Loucy (cell line): ENCODE data around the gene NHLH2.

ENCODE experiments used
- H2AFZ ChIP-seq: fragments of 200-600 bp; sonication (generic); 2 replicates; pipeline ENCODE4 v1.6.0; 2016; ENCODE audit warnings: antibody characterized with exemption, mild to moderate bottlenecking, low read length, moderate library complexity
- H3F3A ChIP-seq: fragments of 200-600 bp; 2 replicates; pipeline ENCODE4 v1.6.0; 2016; ENCODE audit warnings: antibody characterized with exemption, low read depth, mild to moderate bottlenecking
- H3K27me3 ChIP-seq: fragments of 200-600 bp; sonication (generic); 2 replicates; pipeline ENCODE4 v1.6.1; 2014; ENCODE audit warnings: low read length, mild to moderate bottlenecking; ENCODE audit not compliant: insufficient read depth, poor library complexity, severe bottlenecking
- H3K36me3 ChIP-seq: fragments of 200-600 bp; sonication (generic); 2 replicates; pipeline ENCODE4 v1.6.1; 2016; ENCODE audit warnings: low read length; ENCODE audit not compliant: insufficient read depth
- H3K4me1 ChIP-seq: fragments of 200-600 bp; sonication (generic); 2 replicates; pipeline ENCODE4 v1.5.1; 2014; ENCODE audit warnings: low read length, mild to moderate bottlenecking; ENCODE audit not compliant: insufficient read depth, poor library complexity, severe bottlenecking
- H3K4me2 ChIP-seq: fragments of 200-600 bp; sonication (generic); 2 replicates; pipeline ENCODE4 v1.6.0; 2014; ENCODE audit warnings: antibody characterized with exemption, low read length, low read depth, mild to moderate bottlenecking; ENCODE audit not compliant: poor library complexity, severe bottlenecking
- H3K4me3 ChIP-seq: fragments of 200-600 bp; sonication (generic); 2 replicates; pipeline ENCODE4 v1.5.1; 2014; ENCODE audit warnings: low read length, mild to moderate bottlenecking, mixed read lengths; ENCODE audit not compliant: poor library complexity, severe bottlenecking
- H3K79me2 ChIP-seq: fragments of 200-600 bp; sonication (generic); 2 replicates; pipeline ENCODE4 v1.6.1; 2014; ENCODE audit warnings: low read length; ENCODE audit not compliant: insufficient read depth
- H3K9ac ChIP-seq: fragments of 200-600 bp; sonication (generic); 2 replicates; pipeline ENCODE4 v1.6.0; 2014; ENCODE audit warnings: mild to moderate bottlenecking, low read depth, low read length, moderate library complexity; ENCODE audit not compliant: poor library complexity, severe bottlenecking
- H3K9me2 ChIP-seq: fragments of 200-600 bp; sonication (generic); replicated peaks from 2 replicates; pipeline ENCODE4 v1.6.1; 2016; ENCODE audit warnings: low read depth, low read length, mixed read lengths
- H3K9me3 ChIP-seq: fragments of 200-600 bp; sonication (generic); 2 replicates; pipeline ENCODE4 v1.6.1; 2014; ENCODE audit warnings: mild to moderate bottlenecking, antibody characterized with exemption, low read length, low read depth; ENCODE audit not compliant: insufficient read depth
- H4K20me1 ChIP-seq: fragments of 200-600 bp; sonication (generic); 2 replicates; pipeline ENCODE4 v1.6.0; 2014; ENCODE audit warnings: antibody characterized with exemption, low read length, mild to moderate bottlenecking; ENCODE audit not compliant: insufficient read depth, poor library complexity, severe bottlenecking
- EZH2phosphoT487 ChIP-seq: fragments of 200-600 bp; IDR thresholded peaks from 2 replicates; pipeline ENCODE4 v1.6.1; 2018; ENCODE audit warnings: antibody characterized with exemption, mild to moderate bottlenecking, moderate library complexity, borderline replicate concordance
- TF ChIP-seq, protein P1 (sequence below): fragments of 200-600 bp; sonication (generic); conservative IDR thresholded peaks from 2 replicates; pipeline ENCODE4 v1.5.1; 2014; ENCODE audit warnings: mild to moderate bottlenecking, antibody characterized with exemption, low read length

Gene NHLH2

DNA sequence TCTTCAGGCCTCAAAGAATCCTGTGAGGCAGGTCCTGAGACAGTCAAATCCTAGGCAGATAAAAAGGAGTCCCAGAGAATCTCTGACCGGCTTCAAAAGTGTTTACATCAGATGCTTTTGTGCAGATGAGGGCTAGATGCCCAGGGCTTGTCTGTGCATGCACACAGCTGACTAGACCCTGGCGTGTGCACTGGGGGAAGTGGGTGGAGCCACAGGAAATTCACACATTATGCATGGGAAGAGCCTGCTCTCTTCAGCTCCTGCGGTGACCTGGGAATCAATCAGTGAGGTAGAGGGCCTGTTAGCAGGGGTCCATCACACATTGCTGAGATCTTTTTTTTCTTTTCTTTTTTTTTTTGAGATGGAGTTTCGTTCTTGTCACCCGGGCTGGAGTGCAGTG lies 36.6 kb upstream of the NHLH2 start:
- peak overlapping the region; percentile 45; the same call in 1 of the 2 replicates for H2AFZ ChIP-seq

GRCh38 chr1:115874904-115875303 lies 34.0 kb upstream of the NHLH2 start:
- TF ChIP-seq EZH2phosphoT487 = no peak
- TF ChIP-seq, protein P1, sequence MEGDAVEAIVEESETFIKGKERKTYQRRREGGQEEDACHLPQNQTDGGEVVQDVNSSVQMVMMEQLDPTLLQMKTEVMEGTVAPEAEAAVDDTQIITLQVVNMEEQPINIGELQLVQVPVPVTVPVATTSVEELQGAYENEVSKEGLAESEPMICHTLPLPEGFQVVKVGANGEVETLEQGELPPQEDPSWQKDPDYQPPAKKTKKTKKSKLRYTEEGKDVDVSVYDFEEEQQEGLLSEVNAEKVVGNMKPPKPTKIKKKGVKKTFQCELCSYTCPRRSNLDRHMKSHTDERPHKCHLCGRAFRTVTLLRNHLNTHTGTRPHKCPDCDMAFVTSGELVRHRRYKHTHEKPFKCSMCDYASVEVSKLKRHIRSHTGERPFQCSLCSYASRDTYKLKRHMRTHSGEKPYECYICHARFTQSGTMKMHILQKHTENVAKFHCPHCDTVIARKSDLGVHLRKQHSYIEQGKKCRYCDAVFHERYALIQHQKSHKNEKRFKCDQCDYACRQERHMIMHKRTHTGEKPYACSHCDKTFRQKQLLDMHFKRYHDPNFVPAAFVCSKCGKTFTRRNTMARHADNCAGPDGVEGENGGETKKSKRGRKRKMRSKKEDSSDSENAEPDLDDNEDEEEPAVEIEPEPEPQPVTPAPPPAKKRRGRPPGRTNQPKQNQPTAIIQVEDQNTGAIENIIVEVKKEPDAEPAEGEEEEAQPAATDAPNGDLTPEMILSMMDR = no peak
- Histone ChIP-seq H3K9me2 (no peaks in the 10 kb centered on the region), H4K20me1 (no peaks in the 10 kb centered on the region), H2AFZ (no peak overlapping the region), H3K27me3 (no peaks in the 10 kb centered on the region), H3K4me3 (no peak overlapping the region), H3K36me3 (no peaks in the 10 kb centered on the region), H3K79me2 (no peaks in the 10 kb centered on the region), H3K4me1 (no peaks in the 10 kb centered on the region), H3F3A (no peaks in the 10 kb centered on the region), H3K9me3 (no peaks in the 10 kb centered on the region), H3K4me2 (no peak overlapping the region), H3K9ac (no peak overlapping the region)

More for the DNA sequence above, 36.6 kb upstream of the NHLH2 start:
- H3K9ac ChIP-seq = peak overlapping the region; percentile 64
- no peak overlapping the region for H3K4me2 ChIP-seq
- no peak overlapping the region for H3K4me3 ChIP-seq
- no peaks in the 10 kb centered on the region for H3K9me3 ChIP-seq
- no peaks in the 10 kb centered on the region for H3K4me1 ChIP-seq
- no peaks in the 10 kb centered on the region for H3K9me2 ChIP-seq
- no peaks in the 10 kb centered on the region for H3K36me3 ChIP-seq
- no peaks in the 10 kb centered on the region for H3K79me2 ChIP-seq
- no peaks in the 10 kb centered on the region for H4K20me1 ChIP-seq
- H3F3A ChIP-seq = no peaks in the 10 kb centered on the region
- TF ChIP-seq, protein P1 = no peak
- no peak for TF ChIP-seq EZH2phosphoT487
- H3K27me3 ChIP-seq = no peaks in the 10 kb centered on the region

DNA sequence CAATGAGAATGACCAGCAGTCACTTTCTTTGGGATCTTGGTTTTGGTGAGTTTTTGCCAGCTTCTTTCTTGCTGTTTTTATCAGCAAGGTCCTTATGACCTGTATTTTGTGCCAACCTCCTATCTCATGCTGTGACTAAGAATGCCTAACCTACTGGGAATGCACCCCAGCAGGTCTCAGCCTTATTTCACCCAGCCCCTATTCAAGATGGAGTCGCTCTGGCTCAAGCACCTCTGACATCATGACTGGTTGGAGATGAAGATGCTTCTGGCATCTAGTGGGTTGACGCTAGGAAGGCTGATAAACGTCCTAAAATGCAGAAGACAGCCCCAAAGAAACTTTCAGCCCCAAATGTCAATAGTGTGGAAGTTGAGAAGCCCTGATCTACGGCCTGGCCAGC lies 33.6 kb upstream of the NHLH2 start:
- TF ChIP-seq, protein P1 = no peak
- no peak for TF ChIP-seq EZH2phosphoT487
- Histone ChIP-seq H3K9me3 (no peaks in the 10 kb centered on the region), H3K36me3 (no peaks in the 10 kb centered on the region), H2AFZ (no peak overlapping the region), H3K27me3 (no peaks in the 10 kb centered on the region), H3K4me3 (no peak overlapping the region), H3K4me1 (no peaks in the 10 kb centered on the region), H3K4me2 (no peak overlapping the region), H3K79me2 (no peaks in the 10 kb centered on the region), H3K9ac (no peak overlapping the region), H3F3A (no peaks in the 10 kb centered on the region), H3K9me2 (no peaks in the 10 kb centered on the region), H4K20me1 (no peaks in the 10 kb centered on the region)
